Neural crest cell (in vitro differentiated cells): Measurements from ENCODE around the gene DNPH1. TPM values are rescaled to one million over a fixed set of nuclear protein-coding genes. Genes with fewer than 3 reads are reported as not detected.

Experiments used
- DNase-seq: peaks from one replicate; pipeline ENCODE4 v3.0.0; 2021; ENCODE audit warnings: low read depth, mixed read lengths, low spot score
- H3K27ac Mint-ChIP-seq: one replicate; pipeline ENCODE4 v1.8.0; 2021; ENCODE audit warnings: mild to moderate bottlenecking, mixed read lengths; ENCODE audit not compliant: unreplicated experiment
- H3K27me3 Mint-ChIP-seq: 2 replicates; pipeline ENCODE4 v1.8.0; 2021; ENCODE audit warnings: low read depth, mild to moderate bottlenecking, mixed read lengths
- H3K36me3 Mint-ChIP-seq: 2 replicates; pipeline ENCODE4 v1.8.0; 2021; ENCODE audit warnings: low read depth, mild to moderate bottlenecking, mixed read lengths
- H3K4me1 Mint-ChIP-seq: 2 replicates; pipeline ENCODE4 v1.8.0; 2021; ENCODE audit warnings: mixed read lengths
- H3K4me3 Mint-ChIP-seq: one replicate; pipeline ENCODE4 v1.8.0; 2021; ENCODE audit warnings: mild to moderate bottlenecking, mixed read lengths
- H3K9me3 Mint-ChIP-seq: 2 replicates; pipeline ENCODE4 v1.8.0; 2021; ENCODE audit warnings: mixed read lengths
- total RNA-seq: library from RNA; stranded (reverse); gene quantifications from 2 replicates; pipeline ENCODE4 v1.2.1, GENCODE V29; 2021
- TF ChIP-seq, protein P1 (sequence below): fragments of 200-600 bp; sonication (generic); conservative IDR thresholded peaks from 2 replicates; pipeline ENCODE4 v1.5.0; 2021; ENCODE audit warnings: antibody characterized with exemption, mild to moderate bottlenecking

DNPH1 gene
- total RNA-seq, 1 donor from 2014 or later: 50.3 TPM

DNA sequence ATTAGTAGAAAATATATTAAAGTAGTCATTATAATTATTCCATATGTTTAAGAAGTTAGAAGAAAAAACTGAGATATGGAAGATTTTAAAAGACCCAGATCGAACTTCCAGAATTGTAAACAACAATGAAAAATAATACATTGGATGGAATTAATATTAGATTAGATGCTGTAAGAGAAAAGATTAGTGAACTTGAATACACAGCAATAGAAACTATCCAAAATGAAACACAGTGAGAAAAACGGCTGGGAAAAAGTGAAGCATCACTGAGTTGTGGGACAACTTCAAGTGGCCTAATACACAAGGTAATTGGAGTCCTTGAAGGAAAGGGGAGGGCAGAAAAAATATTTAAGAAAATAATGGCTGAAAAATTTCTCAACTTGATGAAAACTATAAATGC, 9.8 kb upstream of the DNPH1 start:
- no peak for DNase-seq
- Mint-ChIP-seq H3K36me3 (peaks cover 4% of the 10 kb centered on the region), H3K27me3 (peaks cover 36% of the 10 kb centered on the region), H3K4me1 (no peaks in the 10 kb centered on the region), H3K9me3 (peaks cover 3% of the 10 kb centered on the region), H3K27ac (no peak overlapping the region), H3K4me3 (no peak overlapping the region)
- TF ChIP-seq, protein P1, sequence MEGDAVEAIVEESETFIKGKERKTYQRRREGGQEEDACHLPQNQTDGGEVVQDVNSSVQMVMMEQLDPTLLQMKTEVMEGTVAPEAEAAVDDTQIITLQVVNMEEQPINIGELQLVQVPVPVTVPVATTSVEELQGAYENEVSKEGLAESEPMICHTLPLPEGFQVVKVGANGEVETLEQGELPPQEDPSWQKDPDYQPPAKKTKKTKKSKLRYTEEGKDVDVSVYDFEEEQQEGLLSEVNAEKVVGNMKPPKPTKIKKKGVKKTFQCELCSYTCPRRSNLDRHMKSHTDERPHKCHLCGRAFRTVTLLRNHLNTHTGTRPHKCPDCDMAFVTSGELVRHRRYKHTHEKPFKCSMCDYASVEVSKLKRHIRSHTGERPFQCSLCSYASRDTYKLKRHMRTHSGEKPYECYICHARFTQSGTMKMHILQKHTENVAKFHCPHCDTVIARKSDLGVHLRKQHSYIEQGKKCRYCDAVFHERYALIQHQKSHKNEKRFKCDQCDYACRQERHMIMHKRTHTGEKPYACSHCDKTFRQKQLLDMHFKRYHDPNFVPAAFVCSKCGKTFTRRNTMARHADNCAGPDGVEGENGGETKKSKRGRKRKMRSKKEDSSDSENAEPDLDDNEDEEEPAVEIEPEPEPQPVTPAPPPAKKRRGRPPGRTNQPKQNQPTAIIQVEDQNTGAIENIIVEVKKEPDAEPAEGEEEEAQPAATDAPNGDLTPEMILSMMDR: no peak

DNA sequence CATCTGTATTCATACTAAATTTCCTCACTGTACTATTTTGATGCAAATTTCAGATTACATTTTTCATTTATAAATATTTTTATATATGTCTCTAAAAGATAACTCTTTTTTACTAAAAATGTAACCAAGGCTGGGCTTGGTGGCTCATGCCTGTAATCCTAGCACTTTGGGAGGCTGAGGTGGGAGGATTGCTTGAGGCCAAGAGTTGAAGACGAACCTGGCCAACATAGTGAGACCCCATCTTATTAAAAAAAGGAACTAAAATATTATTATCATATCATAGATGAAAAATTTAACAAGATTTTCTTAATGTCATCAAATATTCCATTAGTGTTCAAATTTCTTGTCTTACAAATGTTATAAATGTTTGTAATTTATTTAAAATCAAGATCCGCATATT, 6.6 kb upstream of the DNPH1 start:
- no peak for DNase-seq
- TF ChIP-seq, protein P1: no peak
- H3K27ac Mint-ChIP-seq: no peak overlapping the region
- peaks cover 3% of the 10 kb centered on the region for H3K9me3 Mint-ChIP-seq
- peaks cover 4% of the 10 kb centered on the region for H3K36me3 Mint-ChIP-seq
- no peak overlapping the region for H3K4me3 Mint-ChIP-seq
- H3K4me1 Mint-ChIP-seq: no peaks in the 10 kb centered on the region
- peaks cover 56% of the 10 kb centered on the region for H3K27me3 Mint-ChIP-seq

DNA sequence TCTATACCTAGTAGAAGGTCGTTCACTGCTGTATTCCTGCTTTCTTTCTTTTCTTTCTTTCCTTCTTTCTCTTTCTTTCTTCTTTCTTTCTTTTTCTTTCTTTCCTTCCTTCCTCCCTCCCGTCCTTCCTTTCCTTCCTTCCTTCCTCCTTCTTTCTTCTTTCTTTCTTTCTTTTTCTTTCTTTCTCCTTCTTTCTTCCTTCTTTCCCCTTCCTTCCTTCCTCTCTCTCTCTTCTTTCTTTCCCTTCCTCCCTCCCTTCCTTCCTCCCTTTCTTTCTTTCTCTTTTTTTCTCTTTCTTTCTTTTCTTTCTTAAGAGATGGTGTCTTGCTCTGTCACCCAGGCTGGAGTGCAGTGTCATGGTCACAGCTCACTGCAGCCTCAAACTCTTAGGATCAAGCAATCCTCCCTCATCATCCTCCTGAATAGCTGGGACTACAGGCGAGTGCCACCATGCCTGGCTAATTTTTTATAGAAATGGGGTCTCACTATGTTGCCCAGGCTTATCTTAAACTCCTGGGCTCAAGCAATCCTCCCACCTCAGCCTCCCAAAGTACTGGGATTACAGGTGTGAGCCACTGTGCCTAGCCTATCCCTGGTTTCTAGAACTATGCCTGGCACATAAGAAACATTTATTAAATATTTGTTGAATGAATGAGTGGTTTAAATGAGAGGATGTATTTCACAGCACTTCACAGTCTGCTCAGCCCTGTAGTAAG, 2.6 kb upstream of the DNPH1 start:
- Mint-ChIP-seq H3K4me3 (peak overlapping the region; percentile 59), H3K9me3 (no peaks in the 10 kb centered on the region), H3K36me3 (no peaks in the 10 kb centered on the region), H3K27ac (no peak overlapping the region), H3K4me1 (peaks cover 8% of the 10 kb centered on the region), H3K27me3 (peaks cover 40% of the 10 kb centered on the region)
- TF ChIP-seq, protein P1: no peak
- DNase-seq: no peak

DNA sequence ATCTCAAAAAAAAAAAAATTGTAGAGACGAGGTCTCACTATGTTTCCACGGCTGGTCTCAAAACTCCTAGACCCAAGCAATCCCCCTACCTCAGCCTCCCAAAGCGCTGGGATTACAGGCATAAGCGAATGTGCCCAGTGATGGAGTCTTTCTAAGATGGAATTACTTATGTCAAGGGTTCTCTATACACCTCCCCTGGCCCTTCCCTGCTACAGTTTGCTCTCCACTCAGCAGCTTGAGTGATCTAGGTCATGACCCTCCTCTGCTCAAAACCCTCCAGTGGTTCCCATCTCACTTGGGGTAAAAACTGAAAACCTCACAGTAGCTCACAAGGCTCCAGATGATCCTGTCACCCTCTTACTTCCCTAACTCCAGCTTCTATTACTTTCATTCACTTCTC, 1.8 kb upstream of the DNPH1 start:
- H3K27me3 Mint-ChIP-seq: peaks cover 33% of the 10 kb centered on the region
- no peaks in the 10 kb centered on the region for H3K9me3 Mint-ChIP-seq
- peak overlapping the region; percentile 59 for H3K4me3 Mint-ChIP-seq
- H3K27ac Mint-ChIP-seq: no peak overlapping the region
- H3K36me3 Mint-ChIP-seq: no peaks in the 10 kb centered on the region
- TF ChIP-seq, protein P1: no peak
- peaks cover 12% of the 10 kb centered on the region for H3K4me1 Mint-ChIP-seq
- no peak for DNase-seq

DNA sequence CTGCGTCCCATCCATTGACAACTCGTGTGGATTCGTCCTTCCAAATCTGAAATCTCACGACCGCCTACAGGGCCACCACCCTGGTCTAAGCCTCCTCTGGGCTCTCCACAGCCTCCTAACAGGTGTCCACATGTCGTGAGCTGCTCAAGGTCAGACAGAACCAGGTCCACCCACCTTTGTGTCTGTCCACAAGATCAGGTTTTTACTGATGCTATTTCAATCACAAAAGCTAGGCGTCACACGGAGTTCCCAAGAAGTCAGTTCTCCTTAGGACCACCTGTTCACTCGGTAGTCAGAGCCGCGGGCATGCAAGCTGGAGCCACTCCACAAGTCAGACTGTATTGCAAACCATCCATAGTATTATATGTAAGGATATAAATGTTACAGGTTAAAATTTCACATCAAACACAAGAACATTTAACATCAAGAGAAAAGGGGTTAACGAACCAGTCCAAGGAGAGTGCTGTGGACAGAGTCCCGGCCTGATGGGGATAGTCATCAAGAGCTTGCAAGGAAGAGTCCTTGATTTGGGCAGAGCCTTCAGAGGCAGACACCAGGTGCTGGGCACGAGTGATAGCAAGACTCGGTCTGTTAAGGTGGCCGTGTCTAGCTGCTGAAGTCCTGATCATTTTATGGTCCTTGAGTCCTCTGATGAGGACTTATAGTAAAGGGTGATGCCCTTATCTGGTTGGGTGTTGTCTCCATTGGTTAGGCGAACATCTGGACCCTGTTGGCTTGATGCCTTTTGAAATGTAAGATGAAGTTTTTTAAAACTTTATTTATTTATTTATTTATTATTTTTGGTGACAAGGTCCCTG, 731 bp upstream of the DNPH1 start:
- Mint-ChIP-seq H3K4me1 (peaks cover 16% of the 10 kb centered on the region), H3K27me3 (peaks cover 29% of the 10 kb centered on the region), H3K9me3 (no peaks in the 10 kb centered on the region), H3K27ac (peak overlapping the region; percentile 80), H3K36me3 (no peaks in the 10 kb centered on the region), H3K4me3 (peak overlapping the region; percentile 85)
- no peak for DNase-seq
- TF ChIP-seq, protein P1: no peak
